GM15510 (cell line): Measurements from ENCODE around the gene SLC35E4.

Source experiments
- POLR2A ChIP-seq: IDR thresholded peaks from 3 replicates; pipeline ENCODE4 v1.6.1; 2011; ENCODE audit warnings: borderline replicate concordance; ENCODE audit not compliant: insufficient read length; ENCODE audit errors: extremely low read depth

Gene SLC35E4

GRCh38 chr22:30667107-30667493, 31.5 kb downstream of the SLC35E4 start:
- TF ChIP-seq POLR2A = no peak

- peak; percentile 68 for TF ChIP-seq POLR2A
Observed at GRCh38 chr22:30667494-30668385, 32.2 kb downstream of the SLC35E4 start, which contains the start of gene DUSP18. TSS of gene DUSP18 (minus strand) at chr22:30667875. CDS start at chr22:30664003, 3,872 bp downstream.

GRCh38 chr22:30668386-30668710, 32.8 kb downstream of the SLC35E4 start:
- no peak for TF ChIP-seq POLR2A

GRCh38 chr22:30671071-30671470, 35.5 kb downstream of the SLC35E4 start:
- no peak for TF ChIP-seq POLR2A

- TF ChIP-seq POLR2A = no peak
Observed at GRCh38 chr22:30673136-30673535, 37.6 kb downstream of the SLC35E4 start.

GRCh38 chr22:30674482-30674881, 38.9 kb downstream of the SLC35E4 start:
- TF ChIP-seq POLR2A = no peak

GRCh38 chr22:30675436-30675835, 39.9 kb downstream of the SLC35E4 start:
- no peak for TF ChIP-seq POLR2A

GRCh38 chr22:30680991-30681770, 45.6 kb downstream of the SLC35E4 start:
- TF ChIP-seq POLR2A = no peak

GRCh38 chr22:30681831-30682230, 46.2 kb downstream of the SLC35E4 start:
- no peak for TF ChIP-seq POLR2A

GRCh38 chr22:30685178-30685577, 49.6 kb downstream of the SLC35E4 start:
- no peak for TF ChIP-seq POLR2A

GRCh38 chr22:30687358-30687757, 51.8 kb downstream of the SLC35E4 start:
- no peak for TF ChIP-seq POLR2A

- no peak for TF ChIP-seq POLR2A
Observed at GRCh38 chr22:30689622-30690021, 54.0 kb downstream of the SLC35E4 start.

- no peak for TF ChIP-seq POLR2A
Observed at GRCh38 chr22:30691204-30691603, 55.6 kb downstream of the SLC35E4 start.

- TF ChIP-seq POLR2A = no peak
Observed at GRCh38 chr22:30694171-30694639, 58.6 kb downstream of the SLC35E4 start.

- no peak for TF ChIP-seq POLR2A
Observed at GRCh38 chr22:30694640-30695350, 59.2 kb downstream of the SLC35E4 start, which contains the start of gene OSBP2. TSS of gene OSBP2 (plus strand) at chr22:30694874. CDS start at chr22:30694910, 36 bp downstream.
